ENCODE data around the gene WBP2NL.
"Not testable (repeated sequence)": the region's sequence is repeated elsewhere in the genome, so short reads cannot be mapped to it uniquely, and the experiment has no call there.

The WBP2NL gene

GRCh38 chr22:42039271-42039670 lies 40.7 kb downstream of the WBP2NL start:
- no peak for DNase-seq

GRCh38 chr22:42041784-42042183 lies 43.2 kb downstream of the WBP2NL start:
- no peak for DNase-seq

GRCh38 chr22:42050641-42051180 lies 52.1 kb downstream of the WBP2NL start:
- DNase-seq: no peak

DNA sequence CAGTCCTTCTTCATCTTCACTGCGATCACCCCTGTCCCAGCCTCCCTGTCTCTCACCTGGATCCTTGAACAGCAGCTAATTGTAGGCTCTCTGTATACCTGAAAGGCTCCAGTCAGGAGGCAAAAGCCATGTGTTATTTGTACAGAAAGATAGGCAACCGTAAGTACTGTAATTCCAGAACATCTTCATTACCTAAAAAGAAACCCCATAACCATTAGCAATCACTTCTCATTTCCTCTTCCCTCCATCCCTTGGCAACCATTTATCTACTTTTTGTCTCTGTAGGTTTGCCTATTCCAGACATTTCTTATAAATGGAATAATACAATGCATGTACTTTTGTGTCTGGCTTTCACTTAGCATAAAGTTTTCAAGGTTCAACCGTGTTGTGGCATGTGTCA lies 54.2 kb downstream of the WBP2NL start:
- no peak for DNase-seq

GRCh38 chr22:42056757-42057511 lies 58.3 kb downstream of the WBP2NL start:
- no peak for DNase-seq

- no peak for DNase-seq
Observed at GRCh38 chr22:42060489-42060888, 61.9 kb downstream of the WBP2NL start.

- DNase-seq: no peak
Observed at GRCh38 chr22:42061041-42061440, 62.5 kb downstream of the WBP2NL start.

- DNase-seq: no peak
Observed at GRCh38 chr22:42062506-42063170, 64.0 kb downstream of the WBP2NL start.

DNA sequence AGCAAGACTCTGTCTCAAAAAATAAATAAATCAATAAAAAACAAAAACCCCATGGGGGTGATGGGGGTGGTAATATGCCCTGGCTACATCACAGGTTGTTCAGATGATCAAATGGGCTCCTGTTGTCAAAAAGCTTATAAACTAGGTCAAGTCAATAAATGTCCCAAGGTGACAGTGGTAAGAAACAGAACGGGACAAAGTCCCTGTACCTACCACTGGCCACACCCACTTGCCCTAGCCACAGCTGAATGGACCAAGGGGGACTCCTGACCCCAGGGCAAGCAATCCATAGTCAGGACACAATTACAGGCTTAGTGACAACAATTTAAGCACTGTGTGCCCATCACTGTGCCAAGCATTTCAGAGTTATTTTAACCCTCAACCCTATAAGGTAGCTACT lies 66.0 kb downstream of the WBP2NL start:
- no peak for DNase-seq

GRCh38 chr22:42065438-42066125 lies 67.0 kb downstream of the WBP2NL start:
- no peak for DNase-seq

DNA sequence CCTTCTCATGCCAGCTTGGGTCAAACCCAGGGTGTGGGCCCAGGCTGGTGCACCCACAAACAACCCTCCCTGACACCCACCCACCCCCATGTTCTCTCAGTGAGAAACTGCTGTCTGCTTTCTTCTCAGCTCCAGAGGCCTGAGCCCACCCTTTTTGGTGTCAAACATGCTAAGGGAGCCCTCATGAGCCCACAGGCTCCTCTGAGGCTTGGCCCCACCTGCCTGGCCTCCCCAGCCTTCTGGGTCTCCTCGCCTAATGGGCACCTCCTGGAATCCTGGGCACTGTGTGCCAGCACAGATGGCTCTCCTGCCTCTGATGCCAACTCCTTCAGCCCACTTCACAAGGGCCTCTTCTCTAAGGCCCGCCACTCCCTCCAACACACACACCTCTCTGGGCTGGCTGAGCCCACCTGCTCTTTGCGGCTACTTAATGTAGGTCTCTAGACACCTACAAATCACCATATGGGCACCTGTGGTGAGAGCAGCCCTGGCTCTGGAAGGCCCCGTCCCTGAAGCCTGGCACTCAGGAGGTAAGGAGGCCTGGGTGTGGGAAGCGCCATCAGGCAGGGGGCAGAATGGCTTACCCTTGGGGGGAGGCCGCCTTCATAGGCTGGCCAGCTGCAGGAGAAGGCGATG lies 67.7 kb downstream of the WBP2NL start:
- DNase-seq: no peak

GRCh38 chr22:42066937-42067336 lies 68.3 kb downstream of the WBP2NL start:
- DNase-seq: no peak

GRCh38 chr22:42067671-42068251 lies 69.2 kb downstream of the WBP2NL start:
- DNase-seq: no peak

DNA sequence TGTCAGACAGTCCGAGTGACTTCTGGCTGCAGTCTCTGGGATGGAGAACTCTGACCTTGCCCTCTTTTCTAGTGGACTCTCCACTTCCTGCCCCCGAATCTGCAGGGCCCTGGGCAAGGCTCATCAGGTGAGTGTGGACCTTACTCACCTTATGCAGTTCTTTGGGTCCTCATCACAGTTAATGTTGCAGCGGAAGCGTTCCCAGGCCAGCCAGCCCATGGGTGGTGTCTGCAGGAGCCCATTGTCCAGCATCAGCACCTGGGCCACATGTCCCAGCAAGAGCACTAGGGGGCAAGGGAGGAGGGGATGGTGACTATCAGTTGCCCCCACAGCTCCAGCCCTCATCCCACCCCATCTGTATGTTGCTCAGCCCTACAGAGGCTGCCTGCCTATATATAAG lies 69.7 kb downstream of the WBP2NL start:
- DNase-seq: no peak

DNA sequence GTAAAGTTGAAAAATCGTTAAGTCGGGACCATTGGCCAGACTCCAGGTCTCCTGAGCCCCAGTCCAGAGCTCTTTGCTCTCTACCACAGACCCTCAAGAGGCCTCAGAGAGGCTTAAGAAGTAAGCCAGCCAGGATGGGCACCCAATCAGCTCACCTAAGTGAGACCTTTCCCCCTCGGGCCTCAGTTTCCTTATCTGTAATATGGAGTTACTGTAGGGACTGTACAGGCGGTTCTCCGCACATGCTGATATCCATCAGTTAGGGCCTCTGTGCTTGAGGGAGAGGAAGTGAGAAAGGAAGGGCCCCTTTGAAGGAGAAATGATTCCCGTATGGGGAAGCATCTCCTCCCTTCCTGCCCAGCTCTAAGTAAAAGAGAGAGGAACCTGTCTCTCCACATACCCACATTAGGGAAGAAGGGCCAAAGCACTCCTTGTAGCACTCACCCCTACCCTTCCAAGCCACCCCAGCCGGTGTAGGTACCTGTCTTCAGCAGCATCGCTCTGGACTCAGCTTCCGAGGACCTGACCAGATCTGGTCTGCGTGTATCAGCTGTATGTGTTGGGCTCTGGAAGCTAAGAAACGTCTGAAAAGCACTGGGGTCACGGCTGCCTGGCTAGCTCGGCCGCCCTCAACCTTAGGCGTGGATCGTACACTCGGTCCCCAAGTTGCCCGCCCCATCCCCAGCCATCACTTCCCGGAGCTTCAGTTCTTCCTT lies 71.4 kb downstream of the WBP2NL start:
- no peak for DNase-seq

GRCh38 chr22:42070517-42071422 lies 72.2 kb downstream of the WBP2NL start, which contains the start of gene NAGA:
Gene NAGA, minus strand, starts transcription at chr22:42070812. Its CDS starts 515 bp downstream, at chr22:42070297.
- DNase-seq: peak; percentile 72

GRCh38 chr22:42071508-42071907 lies 72.9 kb downstream of the WBP2NL start:
- not testable (repeated sequence) for DNase-seq

DNA sequence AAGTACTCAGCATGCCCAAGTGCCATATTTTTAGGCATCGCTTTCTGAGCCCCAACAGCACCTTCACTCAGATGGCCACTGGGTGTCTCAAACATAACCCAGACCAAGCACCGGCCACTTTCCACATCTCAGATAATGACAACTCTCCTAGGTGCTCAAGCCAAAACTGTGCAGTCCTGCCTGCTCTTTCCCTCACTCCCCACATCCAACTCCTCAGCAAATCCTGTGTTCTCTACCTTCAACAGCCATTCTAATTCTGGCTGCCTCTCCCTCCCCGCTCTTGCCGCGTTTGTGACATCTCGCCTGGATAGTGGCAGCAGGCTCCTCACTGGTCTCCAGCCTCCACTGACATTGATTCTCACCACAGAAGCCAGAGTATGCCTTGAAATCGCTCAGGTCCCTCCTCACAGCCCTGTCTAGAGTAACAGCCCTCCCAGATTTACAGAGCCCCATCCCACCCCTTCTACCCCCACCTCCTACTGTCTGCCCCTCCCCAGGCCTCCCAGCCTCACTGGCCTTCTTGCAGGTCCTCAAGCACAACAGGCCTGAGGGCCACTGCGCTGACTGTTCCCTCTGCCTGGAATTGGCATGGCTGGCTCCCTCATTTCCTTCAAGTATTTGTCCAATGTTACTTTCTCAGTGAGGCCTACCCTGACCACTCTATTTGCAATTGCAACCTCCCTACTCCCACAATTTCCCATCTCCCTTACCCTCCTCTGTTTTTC lies 74.2 kb downstream of the WBP2NL start:
- no peak for DNase-seq

- DNase-seq: no peak
Observed at GRCh38 chr22:42073621-42074041, 75.0 kb downstream of the WBP2NL start.
